ENCODE data around the gene MT1A.
"Not testable (repeated sequence)": the region's sequence is repeated elsewhere in the genome, so short reads cannot be mapped to it uniquely, and the experiment has no call there.

The MT1A gene

DNA sequence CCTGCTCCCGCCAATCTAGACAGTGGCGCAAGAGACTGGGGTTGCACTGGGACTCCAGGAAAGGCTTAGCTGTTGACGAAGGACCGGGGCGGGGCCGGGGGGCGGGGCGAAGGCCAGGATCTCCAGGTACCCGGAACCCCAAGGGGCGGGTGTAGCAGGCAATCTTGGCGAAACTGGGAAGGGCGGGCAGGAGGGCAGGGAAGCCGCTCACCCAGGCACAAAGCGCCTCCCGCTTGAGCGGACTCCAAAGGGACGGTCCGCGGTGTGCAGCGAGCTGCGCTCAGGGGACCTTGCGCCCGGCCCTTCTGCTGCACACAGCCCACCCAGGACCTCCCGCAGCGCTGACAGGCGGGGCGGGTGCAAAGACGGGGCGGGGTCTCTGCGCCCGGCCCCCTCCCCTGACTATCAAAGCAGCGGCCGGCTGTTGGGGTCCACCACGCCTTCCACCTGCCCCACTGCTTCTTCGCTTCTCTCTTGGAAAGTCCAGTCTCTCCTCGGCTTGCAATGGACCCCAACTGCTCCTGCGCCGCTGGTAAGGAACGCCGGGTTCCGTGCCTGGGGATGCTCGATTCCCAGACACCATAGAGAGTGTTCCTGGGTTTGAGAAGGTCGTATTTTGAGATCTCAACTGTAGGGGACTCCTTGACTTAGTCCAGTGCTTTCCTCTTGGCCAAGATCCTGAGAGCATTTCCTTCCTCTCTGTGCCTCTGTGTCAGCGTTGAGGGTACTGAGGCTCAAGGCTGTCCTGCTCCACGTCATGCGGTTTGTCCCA lies 19.3 kb downstream of the MT1A start, which contains the start of gene MT1F:
Gene MT1F, plus strand, starts transcription at position 405 of the 772 bp plus-strand sequence. Its CDS starts 100 bp downstream, at position 505.
- DNase-seq (ENCODE audit: low read depth in 2 of 2) = peak; percentile 33 to 49

DNA sequence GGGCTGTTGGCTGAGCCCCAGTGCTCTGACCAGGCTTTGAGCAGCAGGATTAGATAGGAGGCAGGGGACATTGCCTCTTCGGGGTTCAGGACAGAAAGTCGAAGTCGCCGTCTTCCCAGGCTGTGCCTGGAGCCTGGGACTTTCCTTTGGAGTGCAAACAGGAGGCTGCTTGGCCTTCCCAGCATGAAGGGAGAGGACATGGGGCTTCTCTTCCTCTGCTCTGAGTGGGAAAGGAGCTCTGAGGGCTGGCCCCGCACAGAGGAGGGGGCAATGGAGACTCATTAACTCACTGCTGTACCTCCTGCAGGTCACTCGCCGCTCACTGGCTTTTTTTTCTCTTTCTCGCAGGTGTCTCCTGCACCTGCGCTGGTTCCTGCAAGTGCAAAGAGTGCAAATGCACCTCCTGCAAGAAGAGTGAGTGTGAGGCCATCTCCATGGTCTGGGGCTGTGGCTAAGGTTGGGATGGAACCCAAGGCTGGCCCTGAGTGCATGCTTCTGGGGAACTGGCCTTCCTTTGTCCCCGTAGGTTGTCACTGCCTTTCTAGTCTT lies 19.9 kb downstream of the MT1A start:
- no peak for DNase-seq (ENCODE audit: low read depth in 2 of 2)

DNA sequence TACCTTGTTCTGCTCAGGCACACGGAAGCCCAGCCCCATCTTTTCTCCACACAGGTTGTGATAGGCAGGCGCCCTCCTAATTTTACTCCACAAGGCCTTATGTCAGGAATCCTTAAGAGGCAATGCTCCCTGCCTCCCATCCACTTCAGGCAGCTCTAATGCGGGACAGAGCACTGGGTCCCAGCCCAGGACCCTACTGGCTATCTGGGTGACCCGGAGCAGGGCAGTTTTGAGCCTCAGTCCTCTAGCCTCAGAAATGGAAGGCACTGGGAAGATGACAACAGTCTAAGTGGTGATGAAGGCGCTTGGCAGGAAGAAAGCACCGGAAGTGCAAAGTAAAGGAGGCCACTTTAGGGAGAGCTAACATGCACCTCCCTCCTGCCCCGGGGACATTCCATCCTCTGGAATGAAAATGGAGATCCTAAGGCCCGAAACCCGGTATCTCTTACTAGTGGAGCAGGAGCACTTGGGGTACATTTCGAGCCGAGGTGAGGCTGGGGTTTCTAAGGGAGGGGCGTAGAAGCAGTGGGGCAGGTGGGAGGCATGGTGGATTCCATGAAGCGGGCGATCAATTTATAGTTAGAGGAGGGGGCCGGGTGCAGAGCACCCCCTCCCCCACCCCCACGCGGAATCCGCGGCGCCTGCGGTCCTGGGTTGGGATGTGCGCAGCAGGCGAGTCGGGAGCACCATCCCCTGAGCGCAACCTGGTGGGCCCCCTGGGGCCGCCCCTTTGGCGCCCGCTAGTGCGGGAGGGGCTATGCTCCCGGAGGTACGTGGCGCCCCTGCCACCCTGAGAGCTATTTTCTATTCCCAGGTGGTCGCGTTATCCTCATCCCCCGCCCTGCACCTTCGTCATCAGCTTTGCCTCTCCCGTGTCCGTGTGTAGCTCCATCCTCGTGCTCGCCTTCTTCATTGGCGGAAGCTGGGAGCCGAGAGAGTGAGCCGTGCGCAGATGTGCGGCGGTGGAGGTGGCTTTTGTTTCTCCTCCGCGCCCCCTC lies 24.2 kb downstream of the MT1A start:
- DNase-seq (ENCODE audit: low read depth in 2 of 2) = no peak

DNA sequence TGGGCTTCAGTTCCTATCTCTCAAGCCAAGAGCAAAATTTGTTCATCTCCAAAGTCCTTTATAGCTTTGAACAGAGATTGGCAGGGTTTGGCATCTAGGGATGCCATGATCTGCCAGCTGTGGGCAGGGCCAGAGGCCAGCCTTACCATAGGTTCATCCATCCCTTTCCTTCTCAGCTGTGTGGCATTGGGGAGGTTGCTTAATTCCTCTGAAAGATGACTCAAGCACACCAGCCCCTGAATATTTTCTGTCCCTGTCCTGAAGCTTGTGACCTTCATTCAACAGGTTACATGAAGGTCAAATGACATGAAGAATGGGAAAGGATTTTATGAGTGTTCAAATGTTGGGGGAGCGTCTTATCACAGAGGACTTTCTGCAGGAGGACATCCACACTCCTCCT lies 26.0 kb downstream of the MT1A start:
- no peak for DNase-seq (ENCODE audit: low read depth in 2 of 2)

DNA sequence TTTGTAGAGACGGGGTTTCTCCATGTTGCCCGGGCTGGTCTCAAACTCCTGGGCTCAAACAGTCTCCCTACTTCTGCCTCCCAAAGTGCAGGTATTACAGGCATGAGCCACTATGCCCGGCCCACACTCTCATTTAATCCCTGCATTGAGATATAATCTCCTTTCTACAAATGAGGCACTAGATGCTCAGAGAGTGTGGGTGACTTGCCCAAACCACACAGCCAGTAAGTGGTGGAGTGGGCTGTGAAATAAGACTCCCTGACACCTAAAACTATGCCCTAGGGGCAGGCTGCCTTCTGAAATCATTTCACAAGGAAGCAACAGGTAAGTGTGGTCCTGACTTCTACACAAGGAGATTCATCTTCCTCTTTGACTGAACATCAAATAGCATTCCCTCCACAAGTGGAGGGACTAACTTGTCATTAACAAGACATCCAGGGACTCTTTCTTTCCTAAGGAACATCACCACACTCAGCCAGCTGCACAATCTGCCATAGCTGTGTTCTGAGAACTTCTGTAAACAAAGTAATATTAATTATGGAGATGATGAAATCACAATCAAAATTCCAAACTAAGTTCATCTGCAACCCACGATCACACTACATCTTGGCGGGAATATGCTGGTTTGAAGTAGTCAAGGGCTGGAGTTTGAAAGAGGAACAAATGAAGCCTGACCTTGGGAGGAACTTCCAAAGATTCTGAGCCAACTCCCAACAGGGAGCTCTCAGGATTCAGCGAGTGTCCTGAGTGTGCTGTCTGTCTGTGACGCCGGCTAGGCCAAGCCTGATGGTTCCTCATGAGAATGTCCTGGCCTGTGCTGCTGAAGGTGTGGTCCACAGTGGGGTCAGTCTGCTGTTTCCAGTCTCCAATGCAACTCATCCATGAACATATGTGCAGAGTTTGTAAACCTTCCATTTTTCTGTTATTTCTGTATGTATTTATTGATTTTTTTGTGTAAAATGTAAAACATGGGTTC lies 27.1 kb downstream of the MT1A start:
- not testable (repeated sequence) for DNase-seq (ENCODE audit: low read depth in 2 of 2)

DNA sequence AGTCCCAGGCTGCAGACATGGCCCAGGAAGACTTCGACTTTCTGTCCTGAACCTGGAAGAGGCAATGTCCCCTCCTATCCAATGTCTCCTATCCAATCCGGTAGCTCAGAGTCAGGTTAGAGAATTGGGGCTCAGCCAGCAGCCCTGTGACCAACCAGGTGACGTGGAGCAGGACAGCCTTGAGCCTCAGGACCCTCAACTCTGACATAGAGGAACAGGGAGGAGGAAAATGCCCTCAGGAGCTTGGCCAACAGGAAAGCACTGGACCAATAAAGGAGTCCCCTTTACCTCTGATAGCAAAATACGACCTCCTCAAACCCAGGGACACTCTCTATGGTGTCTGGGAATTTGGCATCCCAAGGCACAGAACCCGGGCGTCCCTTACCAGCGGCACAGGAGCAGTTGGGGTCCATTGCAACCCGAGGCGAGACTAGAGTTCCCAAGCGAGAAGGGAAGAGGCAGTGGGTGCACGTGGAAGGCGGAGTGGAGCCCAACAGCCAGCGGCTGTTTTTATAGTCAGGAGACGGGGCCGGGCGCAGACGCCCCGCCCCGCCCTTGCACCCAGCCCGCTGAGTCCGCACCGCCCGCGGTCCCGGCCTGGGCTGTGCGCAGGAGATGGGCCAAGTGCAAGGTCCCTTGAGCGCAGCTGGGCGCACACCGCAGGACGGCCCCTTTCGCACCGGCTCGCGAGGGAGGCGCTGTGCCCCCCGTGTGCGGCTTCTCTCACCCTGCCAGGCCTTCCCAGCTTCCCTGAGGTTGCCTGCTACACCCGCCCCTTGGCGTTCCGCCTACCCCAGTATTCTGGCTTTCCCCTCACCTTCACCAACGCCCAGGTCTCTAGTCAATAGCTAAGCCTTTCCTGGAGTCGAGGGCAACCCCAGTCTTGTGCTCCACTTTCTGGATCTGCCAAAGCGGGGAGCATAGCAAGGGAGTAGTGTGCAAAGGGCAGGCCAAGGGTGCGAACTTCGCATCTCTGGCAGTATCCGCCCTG lies 29.4 kb downstream of the MT1A start, which contains the start of gene MT1G:
Gene MT1G, minus strand, starts transcription at position 485 of the 991 bp plus-strand sequence. Its CDS starts 72 bp downstream, at position 413.
- DNase-seq (ENCODE audit: low read depth in 2 of 2) = no peak

DNA sequence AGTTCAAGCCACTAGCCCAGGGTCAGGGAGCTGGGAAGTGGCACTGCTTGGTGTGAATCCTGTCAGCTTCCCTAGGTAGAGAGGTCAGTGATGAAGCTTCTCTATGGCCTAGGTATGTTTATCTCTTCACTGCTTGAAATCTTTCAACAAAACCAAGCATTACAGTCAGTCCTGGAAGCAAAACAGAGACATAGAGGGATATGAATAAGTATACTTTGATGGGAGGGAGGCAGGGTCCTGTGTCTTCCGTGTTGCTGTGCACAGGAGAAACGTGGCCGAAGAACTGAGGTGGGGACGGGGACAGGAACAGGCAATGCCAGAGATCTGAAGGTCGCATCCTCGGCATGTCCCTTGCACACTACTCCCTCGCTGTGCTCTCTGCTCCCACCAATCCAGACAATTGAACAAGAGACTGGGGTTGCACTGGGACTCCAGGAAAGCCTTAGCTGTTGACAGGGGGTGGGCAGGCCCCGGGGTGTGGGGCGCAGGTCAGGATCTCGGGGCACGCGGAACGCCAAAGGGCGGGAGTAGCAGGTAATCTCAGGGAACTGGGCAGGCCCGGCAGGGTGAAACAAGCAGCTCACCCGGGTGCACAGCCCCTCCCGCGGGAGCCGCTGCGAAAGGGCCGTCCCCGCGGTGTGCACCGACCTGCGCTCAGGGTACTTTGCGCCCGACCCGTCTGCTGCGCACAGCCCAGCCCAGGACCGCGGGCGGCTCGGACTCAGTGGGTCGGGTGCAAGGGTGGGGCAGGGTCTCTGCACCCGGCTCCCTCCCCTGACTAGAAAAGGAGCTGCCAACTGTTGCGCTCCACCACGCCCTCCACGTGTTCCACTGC lies 30.8 kb downstream of the MT1A start, which contains the start of gene MT1H:
Gene MT1H, plus strand, starts transcription at position 810 of the 835 bp plus-strand sequence. CDS start 71 bp downstream, outside the sequence.
- DNase-seq (ENCODE audit: low read depth in 2 of 2) = no peak

DNA sequence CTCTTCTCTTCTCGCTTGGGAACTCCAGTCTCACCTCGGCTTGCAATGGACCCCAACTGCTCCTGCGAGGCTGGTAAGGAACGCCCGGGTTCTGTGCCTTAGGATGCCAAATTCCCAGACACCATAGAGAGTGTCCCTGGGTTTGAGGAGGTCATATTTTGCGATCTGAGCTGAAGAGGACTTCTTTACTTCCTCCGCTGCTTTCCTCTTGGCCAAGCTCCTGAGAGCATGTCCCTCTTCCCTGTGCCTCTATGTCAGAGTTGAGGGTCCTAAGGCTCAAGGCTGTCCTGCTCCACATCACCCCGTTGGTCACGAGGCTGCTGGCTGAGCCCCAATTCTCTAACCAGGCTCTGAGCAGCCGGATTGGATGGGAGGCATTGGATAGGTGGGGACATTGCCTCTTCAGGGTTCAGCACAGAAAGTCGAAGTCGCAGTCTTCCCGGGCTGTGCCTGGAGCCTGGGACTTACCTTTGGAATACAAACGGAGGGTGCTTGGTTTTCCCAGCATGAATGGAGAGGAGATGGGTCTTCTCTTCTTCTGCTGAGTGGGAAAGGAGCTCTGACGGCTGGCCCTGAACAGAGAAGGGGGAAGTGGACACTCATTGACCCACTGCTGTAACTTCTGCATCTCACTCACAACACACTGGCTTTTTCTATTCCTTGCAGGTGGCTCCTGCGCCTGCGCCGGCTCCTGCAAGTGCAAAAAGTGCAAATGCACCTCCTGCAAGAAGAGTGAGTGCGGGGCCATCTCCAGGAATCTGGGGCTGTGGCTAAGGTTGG lies 31.6 kb downstream of the MT1A start:
- DNase-seq (ENCODE audit: low read depth in 2 of 2) = no peak

DNA sequence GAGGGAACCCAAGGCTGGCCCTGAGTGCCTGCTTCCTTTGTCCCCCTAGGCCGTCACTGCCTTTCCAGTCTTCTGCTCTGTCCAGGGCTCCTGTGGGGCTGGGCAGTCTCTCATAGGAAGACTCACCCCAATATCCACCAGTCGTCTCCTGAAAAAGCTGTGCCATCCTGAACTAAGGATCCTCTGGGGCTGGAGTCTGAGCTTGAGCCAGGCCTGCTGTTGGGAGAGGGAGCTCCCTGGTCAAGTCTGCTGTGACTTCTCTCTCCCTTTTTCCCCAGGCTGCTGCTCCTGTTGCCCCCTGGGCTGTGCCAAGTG lies 32.1 kb downstream of the MT1A start:
- DNase-seq (ENCODE audit: low read depth in 2 of 2) = no peak

DNA sequence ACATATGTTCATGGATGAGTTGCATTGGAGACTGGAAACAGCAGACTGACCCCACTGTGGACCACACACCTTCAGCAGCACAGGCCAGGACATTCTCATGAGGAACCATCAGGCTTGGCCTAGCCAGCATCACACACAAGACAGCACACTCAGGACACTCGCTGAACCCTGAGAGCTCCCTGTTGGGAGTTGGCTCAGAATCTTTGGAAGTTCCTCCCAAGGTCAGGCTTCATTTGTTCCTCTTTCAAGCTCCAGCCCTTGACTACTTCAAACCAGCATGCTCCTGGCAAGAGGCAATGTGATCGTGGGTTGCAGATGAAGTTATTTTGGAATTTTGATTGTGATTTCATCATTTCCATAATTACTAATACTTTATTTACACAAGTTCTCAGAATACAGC lies 33.2 kb downstream of the MT1A start:
- DNase-seq (ENCODE audit: low read depth in 2 of 2) = not testable (repeated sequence)

DNA sequence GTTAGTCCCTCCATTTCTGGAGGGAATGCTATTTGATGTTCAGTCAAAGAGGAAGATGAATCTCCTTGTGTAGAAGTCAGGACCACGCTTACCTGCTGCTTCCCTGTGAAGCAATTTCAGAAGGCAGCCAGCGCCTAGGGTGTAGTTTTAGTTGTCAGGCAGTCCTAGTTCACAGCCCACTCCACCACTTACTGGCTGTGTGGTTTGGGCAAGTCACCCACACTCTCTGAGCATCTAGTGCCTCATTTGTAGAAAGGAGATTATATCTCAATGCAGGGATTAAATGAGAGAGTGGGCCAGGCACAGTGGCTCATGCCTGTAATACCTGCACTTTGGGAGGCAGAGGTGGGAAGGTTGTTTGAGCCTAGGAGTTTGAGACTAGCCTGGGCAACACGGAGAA lies 33.7 kb downstream of the MT1A start:
- not testable (repeated sequence) for DNase-seq (ENCODE audit: low read depth in 2 of 2)

DNA sequence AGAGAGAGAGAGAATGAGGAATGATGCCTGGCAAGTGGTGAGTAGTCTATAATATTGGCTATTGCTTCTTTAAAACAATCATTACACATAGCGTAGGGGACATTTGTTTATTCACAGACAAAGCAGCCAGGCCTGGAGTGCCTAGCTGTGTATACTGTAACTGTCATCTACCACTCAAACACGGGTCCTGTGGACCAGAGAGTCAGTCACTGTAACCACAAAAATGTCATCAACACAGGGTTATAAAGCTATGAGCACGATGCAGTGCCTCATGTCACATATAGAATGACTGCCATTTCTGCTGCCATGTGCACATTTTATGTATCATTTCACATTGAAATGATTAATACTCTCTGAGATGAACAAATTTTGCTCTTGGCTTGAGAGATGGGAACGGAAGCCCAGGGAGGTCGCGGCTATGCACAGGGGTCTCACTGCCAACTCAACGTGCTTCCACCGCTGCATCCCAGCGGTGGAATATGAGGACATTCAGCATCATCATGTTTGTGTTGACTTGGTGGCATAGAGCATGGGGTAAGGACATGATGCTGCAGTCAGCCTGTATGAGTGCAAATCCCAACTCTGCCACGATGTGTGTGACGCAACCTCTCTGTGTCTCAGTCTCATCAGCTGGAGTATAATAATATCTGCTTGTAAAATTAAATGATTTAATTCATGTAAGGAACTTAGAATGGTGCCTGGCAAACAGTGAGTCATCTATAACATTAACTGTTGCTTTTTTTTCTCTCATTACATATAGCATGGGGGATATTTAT lies 34.5 kb downstream of the MT1A start:
- no peak for DNase-seq (ENCODE audit: low read depth in 2 of 2)

DNA sequence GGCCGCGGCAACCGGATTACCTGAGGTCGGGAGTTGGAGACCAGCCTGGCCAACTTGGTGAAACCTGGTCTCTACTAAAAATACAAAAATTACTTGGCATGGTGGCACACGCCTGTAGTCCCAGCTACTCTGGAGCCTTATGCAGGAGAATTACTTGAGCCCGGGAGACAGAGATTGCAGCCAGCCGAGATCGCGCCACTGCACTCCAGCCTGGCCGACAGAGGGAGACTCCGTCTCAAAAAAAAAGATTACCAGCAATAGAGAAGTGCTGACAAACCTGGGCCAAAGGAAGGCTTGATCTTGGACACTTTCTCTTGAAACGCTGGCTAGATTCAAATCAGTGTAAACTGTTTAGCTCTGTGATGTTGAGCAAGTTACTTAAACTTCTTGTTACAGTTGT lies 35.5 kb downstream of the MT1A start:
- no peak for DNase-seq (ENCODE audit: low read depth in 2 of 2)

DNA sequence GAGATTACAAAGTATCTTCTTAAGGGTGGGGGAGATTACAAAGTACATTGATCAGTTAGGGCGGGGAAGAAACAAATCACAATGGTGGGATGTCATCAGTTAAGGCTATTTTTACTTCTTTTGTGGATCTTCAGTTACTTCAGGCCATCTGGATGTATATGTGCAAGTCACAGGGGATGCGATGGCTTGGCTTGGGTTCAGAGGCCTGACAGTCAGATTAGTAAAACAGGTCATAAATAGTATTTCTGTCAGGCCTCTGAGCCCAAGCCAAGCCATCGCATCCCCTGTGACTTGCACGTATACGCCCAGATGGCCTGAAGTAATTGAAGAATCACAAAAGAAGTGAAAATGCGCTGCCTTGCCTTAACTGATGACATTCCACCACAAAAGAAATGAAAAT lies 36.1 kb downstream of the MT1A start:
- DNase-seq (ENCODE audit: low read depth in 2 of 2) = not testable (repeated sequence)

DNA sequence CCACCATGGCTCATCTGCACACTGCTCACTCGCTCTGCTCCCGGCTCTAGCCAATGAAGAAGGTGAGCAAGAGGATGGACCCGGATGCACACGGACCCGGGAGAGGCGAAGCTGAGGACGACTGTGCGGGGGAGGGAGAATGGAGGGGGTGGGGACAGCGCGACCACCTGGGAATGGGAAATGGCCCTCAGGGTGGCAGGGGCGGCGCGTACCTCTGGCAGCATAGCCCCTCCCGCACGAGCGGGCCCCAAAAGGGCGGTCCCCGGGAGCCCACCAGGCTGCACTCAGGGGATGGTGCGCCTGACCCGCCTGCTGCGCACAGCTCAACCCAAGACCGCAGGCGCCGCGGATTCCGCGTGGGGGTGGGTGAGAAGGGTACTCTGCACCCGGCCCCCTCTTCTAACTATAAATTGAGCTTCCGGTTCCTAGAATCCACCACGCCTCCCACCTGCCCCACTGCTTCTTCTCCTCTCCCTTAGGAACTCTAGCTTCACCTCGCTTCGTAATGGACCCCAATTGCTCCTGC lies 37.3 kb downstream of the MT1A start:
- peak; percentile 32 to 48 for DNase-seq (ENCODE audit: low read depth in 2 of 2)

DNA sequence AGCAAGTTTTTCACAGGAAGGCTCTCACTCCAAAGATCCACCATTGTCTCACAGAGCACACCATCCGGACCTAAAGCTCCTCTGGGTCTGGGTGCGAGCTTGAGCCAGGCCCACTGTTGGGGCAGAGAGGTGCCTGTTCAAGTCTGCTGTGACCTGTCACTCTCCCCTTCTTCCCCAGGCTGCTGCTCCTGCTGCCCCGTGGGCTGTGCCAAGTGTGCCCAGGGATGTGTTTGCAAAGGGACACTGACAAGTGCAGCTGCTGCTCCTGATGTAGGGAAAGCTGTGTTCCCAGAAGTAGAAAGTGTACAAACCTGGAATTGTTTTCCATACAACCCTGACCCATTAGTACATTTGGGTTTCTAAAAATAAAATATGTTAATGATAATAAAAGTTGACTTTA lies 39.0 kb downstream of the MT1A start:
- no peak for DNase-seq (ENCODE audit: low read depth in 2 of 2)
